GM23338 (cell line): ENCODE measurements around the gene ANKRD23. TPM values are rescaled to one million over a fixed set of nuclear protein-coding genes. Genes with fewer than 3 reads are reported as not detected.

Experiments
- CREB1 ChIP-seq: fragments of 250-450 bp; sonication (Bioruptor Pico); IDR thresholded peaks from 2 replicates; pipeline ENCODE4 v1.5.0; 2020; ENCODE audit warnings: low read depth, mild to moderate bottlenecking, moderate library complexity
- NANOG ChIP-seq: IDR thresholded peaks from 2 replicates; pipeline ENCODE4 v1.6.1; 2016; ENCODE audit warnings: antibody characterized with exemption, borderline replicate concordance
- REST ChIP-seq: IDR thresholded peaks from one replicate; pipeline ENCODE4 v1.6.1; 2018; ENCODE audit warnings: antibody characterized with exemption; ENCODE audit not compliant: unreplicated experiment
- ZNF462 ChIP-seq: fragments of 250-450 bp; sonication (Bioruptor Pico); IDR thresholded peaks from 2 replicates; pipeline ENCODE4 v1.5.0; 2020; ENCODE audit warnings: mild to moderate bottlenecking, moderate library complexity
- polyA plus RNA-seq: library from polyadenylated mRNA; unstranded; fragments of >200 nt; fragmentation: Nextera tagmentation; extraction: Ambion mirVana; gene quantifications from 2 replicates; pipeline ENCODE4 v1.2.1, GENCODE V29; 2016
- total RNA-seq: library from RNA; depleted of rRNA; stranded (reverse); fragments of >200 nt; shearing (Covaris generic); gene quantifications from 2 replicates; pipeline ENCODE4 v1.2.3, GENCODE V29; 2014
- TF ChIP-seq, protein P1 (sequence below), 2 experiments: fragments of 200-600 bp in 1 of 2; sonication (generic) in 1 of 2; conservative IDR thresholded peaks; 2 replicates each; pipeline versions ENCODE4 v1.5.1 to v1.6.1; 2016 to 2017; ENCODE audit warnings: antibody characterized with exemption in 2 of 2, low read depth in 2 of 2, mild to moderate bottlenecking in 2 of 2, moderate library complexity in 1 of 2

Gene ANKRD23
- total and polyA plus RNA-seq, 2 experiments from 2014 or later: 4.0 to 5.0 TPM

GRCh38 chr2:96866586-96866985, 22.8 kb upstream of the ANKRD23 start (continued):
- TF ChIP-seq ZNF462 (CRISPR knock-in tag) (no peak), CREB1 (CRISPR knock-in tag) (no peak), NANOG (no peak), REST (no peak)
- TF ChIP-seq, protein P1, sequence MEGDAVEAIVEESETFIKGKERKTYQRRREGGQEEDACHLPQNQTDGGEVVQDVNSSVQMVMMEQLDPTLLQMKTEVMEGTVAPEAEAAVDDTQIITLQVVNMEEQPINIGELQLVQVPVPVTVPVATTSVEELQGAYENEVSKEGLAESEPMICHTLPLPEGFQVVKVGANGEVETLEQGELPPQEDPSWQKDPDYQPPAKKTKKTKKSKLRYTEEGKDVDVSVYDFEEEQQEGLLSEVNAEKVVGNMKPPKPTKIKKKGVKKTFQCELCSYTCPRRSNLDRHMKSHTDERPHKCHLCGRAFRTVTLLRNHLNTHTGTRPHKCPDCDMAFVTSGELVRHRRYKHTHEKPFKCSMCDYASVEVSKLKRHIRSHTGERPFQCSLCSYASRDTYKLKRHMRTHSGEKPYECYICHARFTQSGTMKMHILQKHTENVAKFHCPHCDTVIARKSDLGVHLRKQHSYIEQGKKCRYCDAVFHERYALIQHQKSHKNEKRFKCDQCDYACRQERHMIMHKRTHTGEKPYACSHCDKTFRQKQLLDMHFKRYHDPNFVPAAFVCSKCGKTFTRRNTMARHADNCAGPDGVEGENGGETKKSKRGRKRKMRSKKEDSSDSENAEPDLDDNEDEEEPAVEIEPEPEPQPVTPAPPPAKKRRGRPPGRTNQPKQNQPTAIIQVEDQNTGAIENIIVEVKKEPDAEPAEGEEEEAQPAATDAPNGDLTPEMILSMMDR (conservative IDR thresholded peaks at IDR 0.05; ENCODE audit: low read depth in 2 of 2): no peak
